ENCODE data around the gene TM9SF4. TPM values are rescaled to one million over a fixed set of nuclear protein-coding genes. Genes with fewer than 3 reads are reported as not detected.

Gene TM9SF4
- total and polyA plus RNA-seq, 2 of the 8 experiments (the other 6 are each of a cell fraction or from before 2014, with no cell fraction given) = 38.4 to 68.7 TPM

- POLR2A ChIA-PET (ENCODE audit: partially characterized antibody) = interaction anchor here (1.0 to 5.6 kb wide), 4 partner anchors 10 to 79 kb away, joined by 5 to 77 read pairs (median 7); partner anchors contain the start of genes PLAGL2, POFUT1 and TM9SF4
- H3K23me2 ChIP-seq (ENCODE audit: low read depth, low read length) = peaks cover 4% of the 10 kb centered on the region; the same call in 1 of the 2 replicates
- H3K4me2 ChIP-seq (ENCODE audit: insufficient read depth in 1 of 2, low read depth in 2 of 2, low read length in 2 of 2) = peak overlapping the region; percentile 55 to 92; a peak in 3 of 4 replicates
- CTCF ChIA-PET (ENCODE audit: partially characterized antibody) = interaction anchor here (0.6 kb wide), 1 partner anchor 228 kb away, joined by 3 read pairs; no protein-coding TSS in a partner anchor
- 88% methylated on average over 9 of the region's 9 CpGs; no CpG with 5 or more reads in 1 of the 2 experiments for WGBS, 2 experiments (ENCODE audit: extremely low coverage in 1 of 2, insufficient coverage in 1 of 2, insufficient read length in 1 of 2, insufficient replicate concordance in 2 of 2, low coverage in 1 of 2, low lambda C conversion rate in 2 of 2, missing lambda C conversion rate in 1 of 2)
- no peak for FAIRE-seq
- 0 out of 2 replicates have a peak, but pooled peaks cover 4% of the 10 kb centered on the region for H3K79me1 ChIP-seq (ENCODE audit: low read depth, low read length)
- peaks cover 0 to 2% (median under 1%) of the 10 kb centered on the region in 4 experiments; a peak in 1 of 8 replicates for H3K36me3 ChIP-seq (ENCODE audit: control insufficient read depth in 2 of 4, insufficient read depth in 4 of 4, low read length in 3 of 4)
- no peak for TF ChIP-seq GTF2F1 (IDR thresholded peaks at IDR 0.05; ENCODE audit: borderline replicate concordance, low read depth, low read length)
- TF ChIP-seq TAF7 (optimal IDR thresholded peaks at IDR 0.05; ENCODE audit: borderline replicate concordance, low read depth, low read length) = no peak
- TF ChIP-seq RAD21 (IDR thresholded peaks at IDR 0.05 in 1 of 2, conservative IDR thresholded peaks at IDR 0.05 in 1 of 2; ENCODE audit: low read depth in 2 of 2, low read length in 2 of 2) = no peak
- no peak for TF ChIP-seq SUZ12 (IDR thresholded peaks at IDR 0.05; ENCODE audit: low read length)
- no peak for TF ChIP-seq SRF (IDR thresholded peaks at IDR 0.05; ENCODE audit: low read depth, low read length)
- TF ChIP-seq GABPA (IDR thresholded peaks at IDR 0.05; ENCODE audit: borderline replicate concordance, insufficient read depth, low read length) = no peak
- no peak for TF ChIP-seq MAFK (IDR thresholded peaks at IDR 0.05; ENCODE audit: low read depth, low read length)
- no peak for TF ChIP-seq RBBP5 (IDR thresholded peaks at IDR 0.05; ENCODE audit: borderline replicate concordance, low read depth, low read length)
- TF ChIP-seq FOSL1 (IDR thresholded peaks at IDR 0.05; ENCODE audit: insufficient read depth, low read depth, low read length) = no peak
- no peak for TF ChIP-seq SP1 (IDR thresholded peaks at IDR 0.05; ENCODE audit: low read depth, low read length)
- TF ChIP-seq NRF1 (IDR thresholded peaks at IDR 0.05; ENCODE audit: low read depth, low read length) = no peak
- TF ChIP-seq JUN (IDR thresholded peaks at IDR 0.05; ENCODE audit: low read depth, low read length) = no peak
- no peak overlapping the region for H2BK12ac ChIP-seq (ENCODE audit: low read depth, low read length)
- H3K27ac ChIP-seq (ENCODE audit: low read depth, low read length) = no peak overlapping the region
- no peak overlapping the region for H3K4ac ChIP-seq (replicated peaks; ENCODE audit: insufficient read length, low read depth, low read length)
- no peak overlapping the region; a peak in 1 of 7 replicates for H3K9ac ChIP-seq (replicated peaks in 1 of 4; ENCODE audit: extremely low read depth in 1 of 4, low read depth in 3 of 4, low read length in 3 of 4)
- H4K20me1 ChIP-seq (replicated peaks in 1 of 2; ENCODE audit: control insufficient read depth in 1 of 2, insufficient read depth in 2 of 2, low read length in 2 of 2) = peaks cover 0 to 5% of the 10 kb centered on the region in 2 experiments
- H4K91ac ChIP-seq (replicated peaks; ENCODE audit: insufficient read length, low read length) = no peak overlapping the region
- no peak overlapping the region for H3K56ac ChIP-seq (replicated peaks; ENCODE audit: insufficient read length, low read depth, low read length)
- no peak overlapping the region for H2AFZ ChIP-seq (ENCODE audit: low read length)
- H3K4me3 ChIP-seq (ENCODE audit: extremely low read depth in 1 of 4, insufficient read depth in 2 of 4, low read depth in 3 of 4, low read length in 4 of 4) = peak overlapping the region in 2 of 4 experiments; percentile 73 to 76; a peak in 3 of 8 replicates
- no peak overlapping the region for H4K8ac ChIP-seq (ENCODE audit: extremely low read depth, insufficient read depth, low read length)
- H3K14ac ChIP-seq (ENCODE audit: insufficient read length) = no peak overlapping the region
- H3K4me1 ChIP-seq (replicated peaks in 1 of 4; ENCODE audit: control insufficient read depth in 3 of 4, insufficient read depth in 4 of 4, low read length in 3 of 4) = peaks cover 2 to 21% (median 18%) of the 10 kb centered on the region in 4 experiments
- no peak overlapping the region for H3K18ac ChIP-seq (ENCODE audit: extremely low read depth, low read length)
- H3K23ac ChIP-seq (ENCODE audit: insufficient read length) = no peak overlapping the region
- peaks cover 0 to 6% of the 10 kb centered on the region in 2 experiments; a peak in 1 of 4 replicates for H3K79me2 ChIP-seq (ENCODE audit: control insufficient read depth in 1 of 2, insufficient read depth in 2 of 2, low read length in 2 of 2)
- no peak for DNase-seq (ENCODE audit: low read depth in 1 of 2, low spot score in 2 of 2)
- H2AK5ac ChIP-seq (ENCODE audit: low read depth, low read length) = no peak overlapping the region
- H4K5ac ChIP-seq (ENCODE audit: insufficient read length, low read depth, low read length) = no peak overlapping the region
- no peak overlapping the region for H2BK20ac ChIP-seq (ENCODE audit: low read length)
- H2BK5ac ChIP-seq (ENCODE audit: low read depth, low read length) = no peak overlapping the region
- no peak overlapping the region for H2BK120ac ChIP-seq (replicated peaks; ENCODE audit: low read depth, low read length)
- H3K9me3 ChIP-seq (ENCODE audit: insufficient read depth in 2 of 2, low read depth in 1 of 2, low read length in 1 of 2) = peaks cover 0 to 4% of the 10 kb centered on the region in 2 experiments; a peak in 1 of 4 replicates
- H2BK15ac ChIP-seq (ENCODE audit: low read length) = 0 out of 2 replicates have a peak overlapping the region, but pooled peaks have one; percentile 55
- H3K27me3 ChIP-seq (replicated peaks in 1 of 4; ENCODE audit: control insufficient read depth in 3 of 4, extremely low read depth in 1 of 4, insufficient read depth in 3 of 4, low read length in 3 of 4) = no peaks in the 10 kb centered on the region
Measured at GRCh38 chr20:32189123-32189410, 79.6 kb downstream of the TM9SF4 start.

All from H1 (cell line).